MG63 (cell line): Measurements from ENCODE around the gene CTNNBL1. TPM values are rescaled to one million over a fixed set of nuclear protein-coding genes. Genes with fewer than 3 reads are reported as not detected.

Experiments used
- DNase-seq: peaks from one replicate; pipeline ENCODE4 v3.0.0-alpha.2; 2020
- H3K27me3 ChIP-seq: fragments of 250-450 bp; sonication (Bioruptor Pico); 2 replicates; pipeline ENCODE4 v1.5.1; 2020; ENCODE audit warnings: mild to moderate bottlenecking, moderate library complexity
- H3K36me3 ChIP-seq: fragments of 250-450 bp; sonication (Bioruptor Pico); 2 replicates; pipeline ENCODE4 v1.5.1; 2020; ENCODE audit warnings: mild to moderate bottlenecking, moderate library complexity
- H3K4me3 ChIP-seq: fragments of 250-450 bp; sonication (Bioruptor Pico); 2 replicates; pipeline ENCODE4 v1.5.1; 2020; ENCODE audit warnings: mild to moderate bottlenecking, moderate library complexity
- H3K9me3 ChIP-seq: fragments of 250-450 bp; sonication (Bioruptor Pico); 2 replicates; pipeline ENCODE4 v1.5.1; 2020; ENCODE audit warnings: mild to moderate bottlenecking, moderate library complexity
- total RNA-seq: library from RNA; depleted of rRNA; stranded (reverse); fragments of >200 nt; shearing (Covaris generic); gene quantifications from 2 replicates; pipeline ENCODE4 v1.2.3, GENCODE V29; 2014; ENCODE audit warnings: low replicate concordance

Gene CTNNBL1
- total RNA-seq, 1 experiment from 2014 or later: 44.9 TPM

DNA sequence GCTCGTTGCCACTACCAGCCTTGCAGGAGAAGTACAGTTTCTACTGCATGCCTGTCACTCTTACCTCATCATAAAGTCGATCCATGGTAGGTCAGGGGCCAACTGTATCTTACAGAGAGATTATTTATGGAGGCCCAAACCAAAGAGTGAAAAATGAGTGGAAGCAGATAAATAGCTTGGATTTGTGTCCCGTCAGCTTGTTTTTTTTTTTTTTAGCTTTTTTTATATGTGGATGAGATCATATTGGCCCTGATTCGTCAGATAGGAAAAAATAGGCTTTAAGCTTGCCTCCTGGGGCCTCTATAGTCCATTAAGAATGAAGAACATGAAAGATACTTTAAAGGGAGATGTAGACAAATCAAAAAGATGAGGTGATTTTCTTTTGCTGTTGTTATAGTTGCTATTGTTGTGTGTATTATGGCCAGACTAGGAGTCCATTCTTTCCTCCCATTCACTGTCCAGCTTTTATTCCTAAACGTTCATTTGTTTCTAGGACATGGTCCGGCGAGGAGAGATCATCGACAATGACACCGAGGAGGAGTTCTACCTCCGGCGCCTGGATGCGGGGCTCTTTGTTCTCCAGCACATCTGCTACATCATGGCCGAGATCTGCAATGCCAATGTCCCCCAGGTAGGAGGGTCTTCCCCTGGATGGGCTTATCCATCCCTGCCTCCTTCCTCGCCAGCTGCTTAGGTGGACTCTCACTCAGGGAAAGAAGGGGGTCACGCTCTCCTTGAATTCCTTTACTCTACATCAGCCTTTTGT, 165.8 kb downstream of the CTNNBL1 start:
- H3K9me3 ChIP-seq: no peaks in the 10 kb centered on the region
- H3K4me3 ChIP-seq: no peak overlapping the region
- H3K27me3 ChIP-seq: no peaks in the 10 kb centered on the region

DNA sequence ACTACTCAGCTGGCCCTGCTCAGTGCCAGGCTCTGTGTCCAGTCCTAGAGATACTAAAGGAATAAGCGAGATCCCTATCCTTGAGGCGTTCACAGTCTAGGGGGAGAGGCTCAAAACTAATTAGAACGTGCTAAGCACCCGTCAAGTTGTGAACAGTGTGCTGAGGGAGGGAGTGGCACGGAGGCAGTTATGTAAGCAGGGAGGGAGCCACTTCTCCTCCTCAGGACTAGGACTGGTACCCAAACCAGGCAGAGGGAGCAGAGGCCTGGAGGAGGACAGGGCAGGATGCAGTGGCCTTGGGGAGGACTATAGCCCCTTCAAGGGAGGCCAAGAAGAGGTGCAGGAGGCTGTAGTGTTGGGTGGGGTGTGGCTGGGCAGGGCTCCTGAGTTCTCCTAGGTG, 169.5 kb downstream of the CTNNBL1 start:
- H3K27me3 ChIP-seq: no peaks in the 10 kb centered on the region
- DNase-seq: no peak
- peaks cover 16% of the 10 kb centered on the region for H3K36me3 ChIP-seq
- H3K4me3 ChIP-seq: no peak overlapping the region
- H3K9me3 ChIP-seq: no peaks in the 10 kb centered on the region

More for the DNA sequence above, 165.8 kb downstream of the CTNNBL1 start:
- H3K36me3 ChIP-seq: peaks cover 12% of the 10 kb centered on the region
- no peak for DNase-seq

DNA sequence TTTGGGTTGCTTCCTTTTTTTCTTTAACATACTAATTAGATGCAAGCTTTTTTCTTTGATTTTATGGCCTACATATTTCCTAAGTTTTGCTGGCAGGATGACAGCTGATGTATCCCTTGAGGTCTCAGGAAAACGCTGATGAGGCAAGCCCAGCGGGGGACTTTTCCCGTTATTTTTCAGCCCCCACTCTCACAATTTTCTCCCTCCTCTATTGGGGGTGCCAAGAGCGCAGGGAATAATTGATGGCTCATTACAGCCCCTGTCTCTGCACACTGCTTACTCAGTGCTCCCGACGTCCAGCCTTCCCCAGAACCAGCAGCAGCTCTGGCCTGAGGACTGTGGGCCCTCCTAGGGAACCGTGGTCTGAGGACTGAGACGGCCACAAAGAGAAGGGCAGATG, 170.5 kb downstream of the CTNNBL1 start:
- Histone ChIP-seq H3K9me3 (no peaks in the 10 kb centered on the region), H3K4me3 (no peak overlapping the region), H3K27me3 (no peaks in the 10 kb centered on the region), H3K36me3 (peaks cover 17% of the 10 kb centered on the region)
- no peak for DNase-seq

DNA sequence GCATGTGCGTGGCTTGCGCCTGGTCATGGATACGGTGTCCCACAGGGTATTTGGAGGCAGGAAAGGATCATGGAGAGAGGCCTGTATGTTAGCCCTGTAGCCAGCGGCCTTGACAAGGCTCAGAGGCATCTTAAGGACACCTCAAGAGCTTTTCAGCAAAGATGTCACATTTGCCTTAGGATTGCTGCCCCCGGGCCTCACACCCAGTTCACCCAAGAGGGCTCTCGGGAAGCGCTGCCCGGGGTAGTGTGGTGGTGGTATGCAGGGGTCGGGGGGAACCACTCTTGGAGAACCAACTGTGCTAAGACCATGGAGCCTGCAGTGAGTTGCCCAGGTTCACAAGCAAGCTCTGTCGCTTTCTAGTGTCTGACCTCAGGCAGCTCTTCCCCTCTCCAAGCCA, 172.2 kb downstream of the CTNNBL1 start:
- Histone ChIP-seq H3K4me3 (no peak overlapping the region), H3K27me3 (no peaks in the 10 kb centered on the region), H3K36me3 (peaks cover 8% of the 10 kb centered on the region), H3K9me3 (no peaks in the 10 kb centered on the region)
- no peak for DNase-seq

DNA sequence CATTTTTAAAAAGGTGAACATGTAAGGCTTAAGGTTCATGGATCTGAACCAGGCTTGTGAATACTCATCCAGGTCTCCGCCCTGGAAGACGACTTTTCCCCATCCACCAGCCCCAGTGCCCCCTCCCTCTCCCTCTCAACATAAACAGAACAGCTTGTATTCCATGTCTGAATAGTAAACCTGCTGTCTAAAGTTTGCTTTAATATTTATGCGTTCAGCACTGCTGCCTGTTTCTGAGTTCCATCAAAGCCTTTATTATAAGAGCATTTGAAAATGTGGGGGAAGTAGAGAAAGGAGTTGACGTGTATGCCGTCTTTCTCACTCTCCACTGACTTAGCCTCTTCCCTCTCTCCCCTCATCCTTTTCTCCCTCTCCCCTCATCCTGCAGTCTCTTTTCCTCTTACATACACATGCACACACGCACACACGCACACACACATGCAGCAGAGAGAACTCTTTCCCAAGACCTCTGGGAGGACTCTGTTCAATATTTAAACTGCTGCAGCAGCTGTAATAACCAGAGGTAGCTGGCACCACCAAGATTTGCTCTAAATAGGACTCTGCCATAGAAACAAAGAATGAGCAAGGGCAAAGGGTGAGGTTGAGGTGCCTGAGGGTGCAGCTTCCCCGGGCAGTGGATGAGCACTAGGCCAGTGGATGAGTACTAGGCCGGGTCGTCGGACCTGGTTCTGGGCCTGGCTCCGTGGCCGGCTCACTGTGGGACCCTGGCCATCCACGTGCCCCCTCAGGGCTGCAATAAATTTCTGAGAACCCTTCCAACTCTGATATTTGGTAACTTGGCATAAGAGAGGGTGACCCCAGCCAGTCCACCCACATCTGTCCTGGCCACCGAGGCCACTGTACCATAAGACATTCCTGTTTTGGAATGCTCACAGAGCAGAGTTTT, 173.7 kb downstream of the CTNNBL1 start:
- no peak for DNase-seq
- Histone ChIP-seq H3K4me3 (no peak overlapping the region), H3K36me3 (peaks cover 8% of the 10 kb centered on the region), H3K9me3 (no peaks in the 10 kb centered on the region), H3K27me3 (no peaks in the 10 kb centered on the region)

DNA sequence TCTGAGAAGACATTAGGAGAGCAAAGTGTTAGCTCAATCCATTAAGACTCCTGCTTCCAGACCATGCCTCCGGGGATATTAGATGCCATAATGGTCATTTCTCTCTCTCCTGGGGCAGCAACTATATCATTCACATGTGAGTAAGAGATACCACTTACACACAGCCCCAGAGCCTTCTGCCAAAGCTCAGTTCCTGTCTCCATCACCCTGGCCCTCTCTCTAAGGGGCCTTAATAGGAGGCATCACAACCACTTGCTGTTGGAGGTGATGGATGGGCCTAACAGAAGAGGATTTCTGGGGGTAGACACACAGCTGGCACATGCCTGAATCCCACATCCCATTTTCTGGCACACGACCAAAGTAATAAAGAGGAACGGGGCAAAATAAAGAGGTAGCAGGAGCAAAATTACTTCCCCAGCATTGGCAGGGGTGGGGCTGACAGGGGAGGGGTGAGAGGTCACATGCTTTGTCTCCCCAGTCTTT, 175.1 kb downstream of the CTNNBL1 start:
- Histone ChIP-seq H3K9me3 (no peaks in the 10 kb centered on the region), H3K36me3 (peaks cover 5% of the 10 kb centered on the region), H3K27me3 (no peaks in the 10 kb centered on the region), H3K4me3 (no peak overlapping the region)
- DNase-seq: no peak

DNA sequence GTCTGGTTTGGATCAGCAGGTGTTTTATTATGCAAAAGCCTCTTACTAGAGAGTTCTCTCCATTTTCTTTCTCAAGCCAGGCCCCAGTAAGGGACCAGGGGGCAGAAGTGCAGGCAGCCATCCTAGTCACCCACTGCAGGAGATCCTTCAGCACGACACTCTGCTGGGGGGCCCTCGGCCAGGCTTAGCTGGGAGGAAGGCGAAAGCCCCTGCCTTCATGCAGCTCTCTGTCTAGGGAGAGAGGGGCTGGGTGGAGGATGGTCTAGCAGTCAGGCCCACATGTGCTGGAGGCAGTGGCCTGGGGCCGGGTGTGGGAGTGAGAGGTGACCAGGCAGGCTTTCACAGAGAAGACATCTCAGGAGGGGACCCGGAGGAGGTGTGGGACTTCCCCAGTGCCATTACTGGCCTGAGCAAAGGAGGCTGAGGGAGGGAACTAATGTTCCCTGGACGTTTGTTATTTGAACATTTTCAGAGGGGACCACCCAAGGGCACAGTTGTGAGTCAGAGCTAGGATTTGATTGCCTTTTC, 175.6 kb downstream of the CTNNBL1 start:
- Histone ChIP-seq H3K36me3 (peaks cover 5% of the 10 kb centered on the region), H3K27me3 (no peaks in the 10 kb centered on the region), H3K9me3 (no peaks in the 10 kb centered on the region), H3K4me3 (no peak overlapping the region)
- no peak for DNase-seq

DNA sequence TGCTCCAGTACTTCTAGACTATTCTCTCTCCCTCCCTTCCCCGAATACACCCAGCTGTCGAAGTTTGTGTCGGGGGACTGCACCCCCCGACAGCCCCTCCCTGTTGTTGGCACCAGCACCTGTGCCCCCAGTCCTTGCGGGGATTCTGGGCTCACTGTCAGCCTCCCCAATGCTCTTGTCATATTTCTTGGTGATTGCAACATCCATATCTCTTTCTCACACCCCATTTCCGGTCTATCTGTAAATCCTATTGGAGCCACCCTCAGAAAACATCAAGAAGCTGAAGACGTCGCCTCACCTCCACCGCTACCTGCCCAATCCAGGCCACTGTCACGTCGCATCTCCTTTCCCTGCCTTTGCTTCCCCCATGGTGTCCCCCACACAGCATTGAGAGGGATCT, 176.5 kb downstream of the CTNNBL1 start:
- Histone ChIP-seq H3K9me3 (no peaks in the 10 kb centered on the region), H3K36me3 (peaks cover 2% of the 10 kb centered on the region), H3K4me3 (no peak overlapping the region), H3K27me3 (no peaks in the 10 kb centered on the region)
- no peak for DNase-seq

DNA sequence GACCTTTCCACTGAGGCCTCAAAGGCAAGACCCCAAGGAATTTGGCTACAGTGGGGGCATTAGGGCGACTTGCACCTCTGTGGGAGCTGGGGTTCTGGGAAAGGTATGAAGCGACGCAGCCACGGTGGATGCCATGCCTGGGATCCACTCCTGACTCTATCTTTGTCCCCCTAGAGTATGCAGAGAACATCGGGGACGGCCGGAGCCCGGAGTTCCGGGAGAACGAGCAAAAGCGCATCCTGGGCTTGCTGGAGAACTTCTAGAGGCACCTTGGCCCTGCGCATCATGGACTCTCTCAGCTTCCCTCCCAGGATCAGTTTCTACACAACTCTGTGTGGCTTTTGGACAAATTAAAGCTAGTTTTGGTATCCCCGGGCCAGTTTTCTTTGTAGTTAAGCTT, 177.9 kb downstream of the CTNNBL1 start:
- no peak overlapping the region for H3K4me3 ChIP-seq
- no peaks in the 10 kb centered on the region for H3K9me3 ChIP-seq
- no peaks in the 10 kb centered on the region for H3K27me3 ChIP-seq

DNA sequence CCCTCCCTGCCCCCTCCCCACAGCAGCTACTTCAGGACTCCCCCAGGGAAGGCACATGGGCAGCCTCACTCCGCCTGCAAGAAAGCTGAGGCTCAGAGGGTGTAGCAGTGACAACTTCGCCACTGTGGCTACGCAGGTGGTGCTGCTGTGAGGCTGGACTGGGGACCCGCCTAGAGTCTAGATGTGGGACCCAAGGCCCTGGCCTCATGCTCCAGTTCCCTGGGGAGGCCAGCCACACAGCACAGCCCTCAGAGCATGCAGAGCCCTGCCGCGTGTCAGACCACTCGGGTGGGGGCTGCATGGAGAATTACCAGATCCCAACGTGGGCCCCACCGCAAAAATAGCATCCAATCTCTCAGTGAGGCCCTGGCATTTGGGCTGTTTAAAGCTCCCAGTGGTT, 178.3 kb downstream of the CTNNBL1 start:
- H3K27me3 ChIP-seq: no peaks in the 10 kb centered on the region
- peaks cover 2% of the 10 kb centered on the region for H3K36me3 ChIP-seq
- no peaks in the 10 kb centered on the region for H3K9me3 ChIP-seq
- DNase-seq: no peak
- H3K4me3 ChIP-seq: no peak overlapping the region

More for the DNA sequence above, 177.9 kb downstream of the CTNNBL1 start:
- H3K36me3 ChIP-seq: peaks cover 2% of the 10 kb centered on the region
- DNase-seq: no peak

DNA sequence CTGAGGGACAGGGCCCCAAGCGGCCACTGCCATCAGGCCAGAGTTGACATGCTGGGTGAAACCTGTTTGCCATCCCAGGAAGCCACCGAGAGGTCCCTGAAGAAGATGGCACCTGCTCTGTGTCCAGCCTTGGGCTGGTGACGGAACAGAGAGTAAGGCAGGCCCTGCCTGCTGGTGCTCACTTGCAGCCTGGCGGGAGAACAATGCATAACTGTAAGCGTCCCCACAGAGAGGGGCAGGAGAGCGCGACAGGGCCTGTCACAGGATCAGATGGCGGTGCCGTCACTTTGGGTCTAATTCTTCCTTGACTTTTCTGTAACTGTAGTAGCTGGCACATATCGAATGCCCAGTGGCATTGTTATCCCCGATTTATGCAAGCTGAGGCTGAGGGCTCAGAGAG, 180.1 kb downstream of the CTNNBL1 start:
- H3K4me3 ChIP-seq: no peak overlapping the region
- H3K36me3 ChIP-seq: no peaks in the 10 kb centered on the region; the same call in 1 of the 2 replicates
- no peaks in the 10 kb centered on the region for H3K27me3 ChIP-seq

DNA sequence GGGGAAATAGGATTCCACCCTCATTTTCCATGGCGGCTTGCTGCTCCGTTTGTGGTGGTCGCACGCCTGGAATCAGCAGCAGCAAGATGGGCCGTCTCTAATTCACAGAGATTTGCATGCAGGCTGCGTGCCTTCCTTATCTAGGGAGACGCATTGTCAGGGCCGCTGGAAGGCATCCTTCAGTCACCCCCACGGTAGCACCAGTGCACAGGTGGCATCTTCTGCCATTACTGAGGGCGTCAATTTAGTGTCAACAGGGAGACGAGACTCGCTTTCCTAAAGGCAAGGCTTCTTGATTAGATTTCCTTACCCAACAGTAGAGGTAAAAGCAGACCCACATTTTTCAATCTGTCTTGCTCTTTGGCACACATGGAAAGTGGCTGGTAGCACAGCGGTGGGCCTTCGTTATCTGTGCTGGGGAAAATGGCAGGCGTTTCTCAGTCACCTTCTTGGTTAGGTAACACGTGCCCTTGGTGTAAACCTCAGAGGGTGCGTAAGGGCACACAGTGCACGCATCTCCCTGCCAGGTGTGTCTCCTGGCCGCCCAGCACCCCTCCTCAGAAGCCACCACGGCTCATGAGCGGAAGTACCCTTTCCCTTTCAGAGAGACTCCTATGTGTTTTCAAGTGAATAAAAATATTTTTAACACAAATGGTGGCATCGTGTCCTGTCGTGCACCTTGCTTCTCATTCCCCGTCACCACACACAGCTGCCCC, 181.8 kb downstream of the CTNNBL1 start:
- H3K4me3 ChIP-seq: no peak overlapping the region
- H3K9me3 ChIP-seq: no peaks in the 10 kb centered on the region
- DNase-seq: no peak
- no peaks in the 10 kb centered on the region for H3K27me3 ChIP-seq
- no peaks in the 10 kb centered on the region; the same call in 1 of the 2 replicates for H3K36me3 ChIP-seq

More for the DNA sequence above, 180.1 kb downstream of the CTNNBL1 start:
- H3K9me3 ChIP-seq: no peaks in the 10 kb centered on the region
- no peak for DNase-seq

DNA sequence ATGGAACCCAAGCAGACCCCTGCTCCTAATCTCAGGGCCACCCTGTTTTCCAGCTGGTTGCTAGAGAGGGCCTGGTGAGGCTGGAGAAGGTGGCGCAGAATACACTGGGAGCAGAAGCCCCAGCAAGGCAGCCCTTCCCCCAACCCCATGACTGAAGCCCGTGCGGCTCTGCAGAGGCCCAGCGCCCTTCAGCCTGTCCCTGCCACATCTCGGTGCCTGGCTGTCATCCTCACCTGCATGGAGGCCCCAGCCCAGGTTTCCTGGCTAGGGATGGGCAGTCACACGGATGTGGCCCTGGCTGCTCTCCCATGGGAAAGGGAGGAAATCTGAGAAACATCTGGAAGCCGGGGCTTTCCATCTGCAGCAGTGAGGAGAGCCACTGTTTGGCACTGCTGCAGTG, 183.0 kb downstream of the CTNNBL1 start:
- H3K9me3 ChIP-seq: no peaks in the 10 kb centered on the region
- no peak overlapping the region for H3K4me3 ChIP-seq
- no peaks in the 10 kb centered on the region; the same call in 1 of the 2 replicates for H3K36me3 ChIP-seq
- no peak for DNase-seq
- H3K27me3 ChIP-seq: no peaks in the 10 kb centered on the region

DNA sequence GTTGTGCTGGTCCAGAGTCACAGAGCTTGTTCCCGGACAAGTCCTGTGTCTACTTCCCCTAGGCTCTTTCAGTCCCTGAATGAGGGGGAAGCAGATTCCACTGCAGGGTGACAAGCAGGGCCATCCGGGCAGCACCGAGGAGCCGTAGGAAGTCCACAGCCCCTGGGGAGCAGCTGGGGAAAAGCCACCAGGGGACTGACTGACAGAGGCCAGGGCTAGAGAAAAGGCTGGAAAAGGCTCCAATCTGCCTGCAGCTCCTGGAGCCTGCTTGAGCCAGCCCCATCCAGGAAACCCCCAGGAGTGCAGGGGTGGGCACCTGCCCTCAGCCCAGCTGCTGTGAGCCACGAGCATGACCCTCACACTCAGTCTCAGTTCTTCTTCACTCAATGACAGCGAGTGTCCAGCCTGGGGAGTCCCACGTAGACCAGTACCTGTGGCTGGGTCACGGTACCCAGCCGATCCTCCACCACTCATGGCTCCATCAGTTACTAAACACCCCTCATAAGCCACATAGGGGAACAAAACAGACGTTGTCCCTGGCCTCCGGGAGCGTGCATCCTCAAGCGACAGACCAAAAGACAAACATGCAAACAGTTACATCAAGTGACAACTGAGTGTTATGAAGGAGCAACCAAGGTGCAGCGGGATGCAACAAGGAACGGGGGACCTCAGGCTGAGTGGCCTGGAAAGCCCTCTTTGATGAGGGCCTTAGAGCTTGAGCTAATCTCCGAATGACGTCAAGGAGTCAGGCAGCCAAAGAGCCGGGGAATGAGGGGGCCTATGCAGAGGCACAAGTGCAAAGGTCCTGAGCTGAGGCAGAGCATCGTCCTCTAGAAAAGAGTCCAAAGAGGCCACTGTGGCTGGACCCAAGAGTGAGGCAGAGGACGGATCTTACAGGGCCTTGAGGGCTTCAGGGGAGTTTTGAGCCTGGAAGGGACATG, 184.3 kb downstream of the CTNNBL1 start:
- DNase-seq: no peak
- Histone ChIP-seq H3K9me3 (no peaks in the 10 kb centered on the region), H3K36me3 (no peaks in the 10 kb centered on the region; the same call in 1 of the 2 replicates)

DNA sequence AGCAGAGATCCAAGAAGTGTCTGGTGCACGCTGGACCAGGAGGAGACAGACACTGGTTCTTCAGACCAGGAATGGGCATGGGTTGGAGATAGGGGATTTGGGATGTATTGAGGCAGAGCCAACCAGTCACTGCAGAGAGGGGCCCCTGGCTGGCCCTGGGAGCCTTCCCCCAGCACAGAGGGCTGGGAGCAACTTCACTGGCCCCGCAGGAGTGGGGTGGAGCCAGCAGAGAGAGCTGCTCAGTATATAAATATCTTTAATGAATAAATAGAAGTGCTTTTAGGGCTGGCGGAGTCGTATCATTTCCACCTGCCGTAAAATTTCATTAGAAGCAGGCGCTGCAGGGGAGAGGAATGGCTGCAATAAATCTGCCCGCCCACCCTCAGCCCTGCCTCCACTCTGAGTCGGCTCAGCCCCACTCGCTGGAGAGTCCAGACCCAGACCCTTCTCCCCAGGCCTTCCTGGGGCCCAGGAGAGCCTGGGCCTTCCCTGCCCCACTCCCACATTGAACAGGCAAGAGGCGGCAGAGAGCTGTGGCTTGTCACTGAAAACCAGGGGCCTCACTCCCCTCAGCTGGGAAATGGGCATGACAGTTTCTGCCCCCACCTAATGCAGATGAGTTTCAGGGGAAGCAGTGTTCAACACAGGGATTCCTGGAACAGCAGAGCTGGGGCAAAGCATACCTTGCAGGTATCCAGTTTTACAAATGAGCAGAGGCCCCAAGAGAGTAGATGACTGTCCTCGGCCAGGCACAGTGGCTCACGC, 185.2 kb downstream of the CTNNBL1 start:
- Histone ChIP-seq H3K27me3 (no peaks in the 10 kb centered on the region), H3K4me3 (no peak overlapping the region), H3K9me3 (no peaks in the 10 kb centered on the region), H3K36me3 (no peaks in the 10 kb centered on the region)
- no peak for DNase-seq

More for the DNA sequence above, 184.3 kb downstream of the CTNNBL1 start:
- no peaks in the 10 kb centered on the region for H3K27me3 ChIP-seq
- H3K4me3 ChIP-seq: no peak overlapping the region
